ENCODE results near the gene TTLL8. TPM values are rescaled to one million over a fixed set of nuclear protein-coding genes. Genes with fewer than 3 reads are reported as not detected.

The TTLL8 gene
- polyA plus RNA-seq, 1 of the 3 experiments (the other 2 are of a cell fraction): not detected

DNA sequence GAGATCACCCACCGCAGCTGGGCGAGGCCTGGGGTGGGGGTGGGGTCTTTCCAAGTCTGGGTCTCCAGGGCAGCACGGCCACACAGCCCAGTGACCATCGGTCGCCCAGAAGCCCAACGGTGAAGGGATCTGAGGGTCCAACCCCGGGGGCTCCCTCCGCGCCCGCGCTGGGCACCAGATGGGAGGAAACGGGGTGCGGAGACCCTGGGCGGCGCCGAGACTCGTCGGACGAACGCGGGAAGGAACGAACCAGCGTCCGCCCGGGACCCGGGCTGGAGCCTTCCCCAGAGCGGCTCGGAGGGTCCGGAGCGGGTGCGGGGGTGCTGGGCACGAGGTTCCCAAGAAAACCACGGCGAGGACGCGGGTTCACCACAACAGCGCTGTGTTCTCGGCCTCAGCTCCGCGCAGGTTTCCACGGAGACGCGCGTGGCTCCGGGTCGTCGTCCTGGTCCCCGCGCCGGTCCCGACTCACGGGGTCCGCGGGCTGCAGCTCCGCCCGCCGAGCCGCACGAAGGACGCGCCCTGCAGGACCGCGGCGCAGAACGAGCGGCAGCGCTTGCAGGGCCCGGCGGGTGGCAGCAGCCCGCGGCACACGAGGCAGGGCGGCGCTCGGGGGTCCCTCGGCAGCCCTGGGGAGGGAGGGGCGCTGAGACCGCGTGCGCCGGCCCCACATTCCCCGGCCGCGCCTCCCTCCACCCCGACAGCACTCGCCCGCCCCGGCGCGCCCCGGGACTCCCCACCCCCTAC, 43.3 kb downstream of the TTLL8 start:
- peak; percentile 62 for DNase-seq
- no peaks in the 10 kb centered on the region for H3K9me2 ChIP-seq
- no peak overlapping the region for H3K27ac ChIP-seq (ENCODE audit: low read depth in 2 of 2, low read length in 1 of 2)
- CTCF ChIA-PET: interaction anchor here (2.6 kb wide), 1 partner anchor 84 kb away, joined by 9 read pairs; no protein-coding TSS in a partner anchor
- no peak overlapping the region for H3K4me2 ChIP-seq
- no peaks in the 10 kb centered on the region for H3K36me3 ChIP-seq (replicated peaks in 1 of 2; ENCODE audit: control insufficient read depth in 1 of 2, insufficient read depth in 2 of 2, low read length in 1 of 2)
- H3K4me1 ChIP-seq (ENCODE audit: control insufficient read depth in 1 of 2, insufficient read depth in 2 of 2, low read depth in 1 of 2, low read length in 1 of 2): no peaks in the 10 kb centered on the region
- POLR2A ChIA-PET: interaction anchor here (0.6 kb wide), 1 partner anchor 223 kb away, joined by 4 read pairs; no protein-coding TSS in a partner anchor
- H3K27me3 ChIP-seq (ENCODE audit: insufficient read depth): peaks cover 80% of the 10 kb centered on the region
- no peaks in the 10 kb centered on the region for H3F3A ChIP-seq (replicated peaks; ENCODE audit: insufficient read depth)
- H3K9me3 ChIP-seq: no peaks in the 10 kb centered on the region
- no peak overlapping the region for H2AFZ ChIP-seq (ENCODE audit: low read depth)
- H3K79me2 ChIP-seq (ENCODE audit: insufficient read depth): no peaks in the 10 kb centered on the region
- TF ChIP-seq, protein P1, sequence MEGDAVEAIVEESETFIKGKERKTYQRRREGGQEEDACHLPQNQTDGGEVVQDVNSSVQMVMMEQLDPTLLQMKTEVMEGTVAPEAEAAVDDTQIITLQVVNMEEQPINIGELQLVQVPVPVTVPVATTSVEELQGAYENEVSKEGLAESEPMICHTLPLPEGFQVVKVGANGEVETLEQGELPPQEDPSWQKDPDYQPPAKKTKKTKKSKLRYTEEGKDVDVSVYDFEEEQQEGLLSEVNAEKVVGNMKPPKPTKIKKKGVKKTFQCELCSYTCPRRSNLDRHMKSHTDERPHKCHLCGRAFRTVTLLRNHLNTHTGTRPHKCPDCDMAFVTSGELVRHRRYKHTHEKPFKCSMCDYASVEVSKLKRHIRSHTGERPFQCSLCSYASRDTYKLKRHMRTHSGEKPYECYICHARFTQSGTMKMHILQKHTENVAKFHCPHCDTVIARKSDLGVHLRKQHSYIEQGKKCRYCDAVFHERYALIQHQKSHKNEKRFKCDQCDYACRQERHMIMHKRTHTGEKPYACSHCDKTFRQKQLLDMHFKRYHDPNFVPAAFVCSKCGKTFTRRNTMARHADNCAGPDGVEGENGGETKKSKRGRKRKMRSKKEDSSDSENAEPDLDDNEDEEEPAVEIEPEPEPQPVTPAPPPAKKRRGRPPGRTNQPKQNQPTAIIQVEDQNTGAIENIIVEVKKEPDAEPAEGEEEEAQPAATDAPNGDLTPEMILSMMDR (IDR thresholded peaks at IDR 0.05): no peak
- TF ChIP-seq FOXM1 (IDR thresholded peaks at IDR 0.05; ENCODE audit: low read depth) (no peak), TAF1 (IDR thresholded peaks at IDR 0.05; ENCODE audit: borderline replicate concordance, low read depth, low read length) (no peak)
- H4K20me1 ChIP-seq (ENCODE audit: insufficient read depth): no peaks in the 10 kb centered on the region
- no peak overlapping the region for H3K4me3 ChIP-seq (ENCODE audit: low read depth in 2 of 2, low read length in 1 of 2)
- H3K9ac ChIP-seq: no peak overlapping the region
- 3% methylated on average over 15 of the region's 91 CpGs for WGBS (ENCODE audit: low lambda C conversion rate)

DNA sequence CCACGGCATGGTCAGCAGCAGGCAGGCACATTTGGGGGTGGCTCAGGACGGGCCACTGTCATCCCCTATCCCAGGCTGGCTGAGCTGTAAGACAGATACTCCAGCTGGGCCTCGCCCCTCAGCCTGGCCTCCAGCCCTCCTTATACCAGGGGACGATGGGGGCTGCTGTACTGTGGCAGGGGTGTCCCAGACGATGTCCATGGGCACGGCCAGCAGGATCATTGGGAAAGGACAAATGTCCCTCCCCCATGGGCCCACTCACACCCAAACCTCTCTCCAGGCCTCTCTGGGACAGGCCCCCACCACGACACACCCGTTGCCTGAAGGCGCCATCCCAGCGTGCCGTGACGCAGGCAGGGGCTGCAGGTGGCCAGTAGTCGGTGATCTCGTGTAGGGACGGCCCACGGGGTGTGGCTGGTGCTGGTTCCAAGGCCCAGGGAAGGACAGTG, 44.0 kb downstream of the TTLL8 start:
- Histone ChIP-seq H3F3A (replicated peaks; ENCODE audit: insufficient read depth) (no peaks in the 10 kb centered on the region), H4K20me1 (ENCODE audit: insufficient read depth) (no peaks in the 10 kb centered on the region), H3K4me2 (no peak overlapping the region), H2AFZ (ENCODE audit: low read depth) (no peak overlapping the region), H3K27ac (ENCODE audit: low read depth in 2 of 2, low read length in 1 of 2) (no peak overlapping the region), H3K79me2 (ENCODE audit: insufficient read depth) (no peaks in the 10 kb centered on the region), H3K9ac (no peak overlapping the region), H3K36me3 (replicated peaks in 1 of 2; ENCODE audit: control insufficient read depth in 1 of 2, insufficient read depth in 2 of 2, low read length in 1 of 2) (no peaks in the 10 kb centered on the region), H3K9me2 (no peaks in the 10 kb centered on the region), H3K27me3 (ENCODE audit: insufficient read depth) (peaks cover 76% of the 10 kb centered on the region), H3K4me1 (ENCODE audit: control insufficient read depth in 1 of 2, insufficient read depth in 2 of 2, low read depth in 1 of 2, low read length in 1 of 2) (no peaks in the 10 kb centered on the region), H3K4me3 (ENCODE audit: low read depth in 2 of 2, low read length in 1 of 2) (no peak overlapping the region), H3K9me3 (no peaks in the 10 kb centered on the region)
- ChIA-PET CTCF (interaction anchor here (1.0 to 3.8 kb wide), 2 partner anchors 16 to 84 kb away, joined by 5 to 20 read pairs; no protein-coding TSS in a partner anchor), POLR2A (interaction anchor here (0.6 kb wide), 1 partner anchor 222 kb away, joined by 4 read pairs; no protein-coding TSS in a partner anchor)
- DNase-seq: peak; percentile 55
- 65% methylated on average over 6 of the region's 16 CpGs for WGBS (ENCODE audit: low lambda C conversion rate)
- TF ChIP-seq YY1 (IDR thresholded peaks at IDR 0.05; ENCODE audit: low read depth): no peak
- no peak for TF ChIP-seq TAF1 (IDR thresholded peaks at IDR 0.05; ENCODE audit: borderline replicate concordance, low read depth, low read length)
- no peak for TF ChIP-seq JUND (IDR thresholded peaks at IDR 0.05)
- TF ChIP-seq TEAD4 (IDR thresholded peaks at IDR 0.05; ENCODE audit: borderline replicate concordance, insufficient read depth): no peak
- TF ChIP-seq MEF2A (IDR thresholded peaks at IDR 0.05; ENCODE audit: borderline replicate concordance, low read depth): no peak
- no peak for TF ChIP-seq NRF1 (IDR thresholded peaks at IDR 0.05; ENCODE audit: low read depth, low read length)
- no peak for TF ChIP-seq ELF1 (IDR thresholded peaks at IDR 0.05)
- no peak for TF ChIP-seq POLR2AphosphoS5 (IDR thresholded peaks at IDR 0.05; ENCODE audit: low read depth, low read length)
- no peak for TF ChIP-seq RXRA (IDR thresholded peaks at IDR 0.05; ENCODE audit: borderline replicate concordance, low read depth)
- TF ChIP-seq RCOR1 (IDR thresholded peaks at IDR 0.05; ENCODE audit: low read length): no peak
- TF ChIP-seq SMC3 (IDR thresholded peaks at IDR 0.05; ENCODE audit: low read depth, low read length): no peak
- TF ChIP-seq, protein P2, sequence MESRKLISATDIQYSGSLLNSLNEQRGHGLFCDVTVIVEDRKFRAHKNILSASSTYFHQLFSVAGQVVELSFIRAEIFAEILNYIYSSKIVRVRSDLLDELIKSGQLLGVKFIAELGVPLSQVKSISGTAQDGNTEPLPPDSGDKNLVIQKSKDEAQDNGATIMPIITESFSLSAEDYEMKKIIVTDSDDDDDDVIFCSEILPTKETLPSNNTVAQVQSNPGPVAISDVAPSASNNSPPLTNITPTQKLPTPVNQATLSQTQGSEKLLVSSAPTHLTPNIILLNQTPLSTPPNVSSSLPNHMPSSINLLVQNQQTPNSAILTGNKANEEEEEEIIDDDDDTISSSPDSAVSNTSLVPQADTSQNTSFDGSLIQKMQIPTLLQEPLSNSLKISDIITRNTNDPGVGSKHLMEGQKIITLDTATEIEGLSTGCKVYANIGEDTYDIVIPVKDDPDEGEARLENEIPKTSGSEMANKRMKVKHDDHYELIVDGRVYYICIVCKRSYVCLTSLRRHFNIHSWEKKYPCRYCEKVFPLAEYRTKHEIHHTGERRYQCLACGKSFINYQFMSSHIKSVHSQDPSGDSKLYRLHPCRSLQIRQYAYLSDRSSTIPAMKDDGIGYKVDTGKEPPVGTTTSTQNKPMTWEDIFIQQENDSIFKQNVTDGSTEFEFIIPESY (IDR thresholded peaks at IDR 0.05; ENCODE audit: borderline replicate concordance, low read depth): no peak
- TF ChIP-seq GATA2 (CRISPR knock-in tag; IDR thresholded peaks at IDR 0.05): no peak
- TF ChIP-seq, protein P3, sequence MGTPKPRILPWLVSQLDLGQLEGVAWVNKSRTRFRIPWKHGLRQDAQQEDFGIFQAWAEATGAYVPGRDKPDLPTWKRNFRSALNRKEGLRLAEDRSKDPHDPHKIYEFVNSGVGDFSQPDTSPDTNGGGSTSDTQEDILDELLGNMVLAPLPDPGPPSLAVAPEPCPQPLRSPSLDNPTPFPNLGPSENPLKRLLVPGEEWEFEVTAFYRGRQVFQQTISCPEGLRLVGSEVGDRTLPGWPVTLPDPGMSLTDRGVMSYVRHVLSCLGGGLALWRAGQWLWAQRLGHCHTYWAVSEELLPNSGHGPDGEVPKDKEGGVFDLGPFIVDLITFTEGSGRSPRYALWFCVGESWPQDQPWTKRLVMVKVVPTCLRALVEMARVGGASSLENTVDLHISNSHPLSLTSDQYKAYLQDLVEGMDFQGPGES (IDR thresholded peaks at IDR 0.05; ENCODE audit: low read depth, low read length): no peak
- no peak for TF ChIP-seq FOSL2 (IDR thresholded peaks at IDR 0.05; ENCODE audit: borderline replicate concordance, low read depth)
- TF ChIP-seq, protein P4, sequence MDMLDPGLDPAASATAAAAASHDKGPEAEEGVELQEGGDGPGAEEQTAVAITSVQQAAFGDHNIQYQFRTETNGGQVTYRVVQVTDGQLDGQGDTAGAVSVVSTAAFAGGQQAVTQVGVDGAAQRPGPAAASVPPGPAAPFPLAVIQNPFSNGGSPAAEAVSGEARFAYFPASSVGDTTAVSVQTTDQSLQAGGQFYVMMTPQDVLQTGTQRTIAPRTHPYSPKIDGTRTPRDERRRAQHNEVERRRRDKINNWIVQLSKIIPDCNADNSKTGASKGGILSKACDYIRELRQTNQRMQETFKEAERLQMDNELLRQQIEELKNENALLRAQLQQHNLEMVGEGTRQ (IDR thresholded peaks at IDR 0.05; ENCODE audit: borderline replicate concordance, low read depth, low read length): no peak
